ENCODE measurements around the gene ZFAND6.

ZFAND6 gene

DNA sequence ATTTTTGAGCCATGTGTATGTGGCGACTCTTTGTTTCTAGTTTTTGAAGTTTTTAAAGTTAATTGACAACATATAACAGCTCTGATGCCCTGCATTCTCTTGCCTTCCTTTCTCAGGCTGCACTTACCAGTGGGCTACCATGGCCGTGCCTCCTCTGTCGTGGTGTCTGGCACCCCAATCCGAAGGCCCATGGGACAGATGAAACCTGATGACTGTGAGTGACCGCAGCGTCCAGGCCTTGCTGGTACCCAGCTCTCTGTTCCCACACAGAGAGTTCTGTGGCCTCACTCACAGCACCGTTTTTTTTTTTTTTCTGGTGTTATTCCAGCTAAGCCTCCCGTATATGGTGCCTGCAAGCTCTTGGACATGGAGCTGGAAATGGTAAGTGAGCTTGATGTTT lies 108.5 kb downstream of the ZFAND6 start:
- in situ Hi-C loops (cut with MboI; ENCODE audit: low sequenced_read_pairs): no loop called here

DNA sequence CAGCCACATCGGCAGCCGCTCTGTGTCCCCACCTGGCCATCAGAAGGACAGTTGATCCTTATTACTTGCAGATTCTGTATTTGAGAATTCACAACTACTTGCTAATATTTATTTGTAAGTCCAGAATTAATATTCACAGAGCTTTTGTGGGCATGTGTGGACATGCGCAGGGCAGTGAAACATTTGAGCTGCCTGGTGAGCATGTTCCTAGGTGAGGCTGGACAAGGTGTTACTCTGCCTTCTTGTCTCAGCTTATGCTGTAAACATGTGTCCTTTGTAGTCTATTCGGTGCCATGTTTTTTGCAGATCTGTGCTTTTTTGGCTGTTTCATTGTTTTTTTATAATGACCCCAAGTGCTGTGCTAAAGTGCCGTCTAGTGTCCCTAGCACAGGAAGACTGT lies 108.9 kb downstream of the ZFAND6 start:
- in situ Hi-C loops (cut with MboI; ENCODE audit: low sequenced_read_pairs): no loop called here

DNA sequence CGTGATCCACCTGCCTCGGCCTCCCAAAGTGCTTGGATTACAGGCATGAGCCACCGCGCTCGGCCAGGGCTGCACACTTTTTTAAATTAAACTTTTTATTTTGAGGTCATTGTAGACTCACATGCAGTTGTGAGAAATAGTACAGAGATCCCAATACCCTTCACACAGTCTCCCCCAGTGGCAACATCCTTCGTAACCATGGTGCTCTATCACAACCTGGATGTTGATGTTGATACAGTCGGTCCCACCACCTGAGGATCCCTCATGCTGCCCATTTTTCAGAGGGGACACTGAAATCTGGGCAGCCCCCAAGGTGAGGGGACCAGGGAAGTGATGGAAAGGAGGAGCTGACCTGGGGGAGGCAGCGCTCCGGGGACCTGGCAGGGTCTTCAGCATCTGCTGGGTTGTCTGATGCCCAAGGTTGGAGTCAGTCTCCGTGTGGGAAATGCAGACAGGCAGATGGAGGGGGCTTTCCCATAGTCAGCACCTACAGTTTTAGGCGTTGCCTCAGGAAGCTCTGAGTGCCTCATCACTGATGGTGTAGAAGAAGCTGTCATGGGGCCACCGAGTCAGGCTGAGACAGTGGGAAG lies 110.4 kb downstream of the ZFAND6 start:
- in situ Hi-C loops (cut with MboI; ENCODE audit: low sequenced_read_pairs): no loop called here

DNA sequence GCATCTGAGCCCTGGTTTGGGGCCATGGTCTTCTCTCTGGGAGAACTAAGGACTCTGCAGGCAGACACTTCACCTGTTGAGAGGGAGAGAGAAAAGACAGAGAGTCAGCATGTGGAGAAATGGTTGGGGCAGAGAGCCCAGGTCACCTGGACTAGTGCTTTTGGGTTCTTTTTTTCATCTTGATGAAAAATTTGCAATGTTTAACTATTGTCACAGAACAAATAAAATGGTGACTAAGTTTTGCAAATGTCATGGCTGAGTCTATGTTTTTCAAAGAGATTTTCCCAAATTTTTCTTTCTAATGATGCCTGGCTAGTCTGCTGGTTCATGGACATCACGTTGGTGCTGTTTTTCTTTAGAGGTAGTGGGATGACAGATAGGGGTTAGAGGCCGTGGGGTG lies 111.1 kb downstream of the ZFAND6 start:
- in situ Hi-C loops (cut with MboI; ENCODE audit: low sequenced_read_pairs): no loop called here

DNA sequence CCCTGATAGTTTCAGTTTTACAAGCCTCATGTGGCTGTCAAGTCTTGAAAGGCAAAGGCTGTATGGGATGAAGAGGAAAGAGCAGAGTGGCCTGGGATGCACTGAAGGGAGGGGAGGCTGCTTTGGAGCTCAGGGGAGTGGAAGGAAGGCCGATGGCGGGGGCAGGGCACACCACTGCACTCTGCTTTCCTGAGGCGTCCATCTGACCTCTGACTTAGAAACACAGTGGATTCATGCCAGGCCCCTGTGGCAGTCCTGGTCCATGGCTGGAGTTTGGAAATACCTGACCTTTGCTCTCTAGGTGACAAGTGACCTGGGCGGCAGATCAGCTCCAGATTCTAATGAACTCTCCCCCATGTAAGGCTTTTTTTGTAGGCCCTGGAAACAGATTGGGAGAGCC lies 112.3 kb downstream of the ZFAND6 start:
- in situ Hi-C loops (cut with MboI; ENCODE audit: low sequenced_read_pairs): no loop called here

DNA sequence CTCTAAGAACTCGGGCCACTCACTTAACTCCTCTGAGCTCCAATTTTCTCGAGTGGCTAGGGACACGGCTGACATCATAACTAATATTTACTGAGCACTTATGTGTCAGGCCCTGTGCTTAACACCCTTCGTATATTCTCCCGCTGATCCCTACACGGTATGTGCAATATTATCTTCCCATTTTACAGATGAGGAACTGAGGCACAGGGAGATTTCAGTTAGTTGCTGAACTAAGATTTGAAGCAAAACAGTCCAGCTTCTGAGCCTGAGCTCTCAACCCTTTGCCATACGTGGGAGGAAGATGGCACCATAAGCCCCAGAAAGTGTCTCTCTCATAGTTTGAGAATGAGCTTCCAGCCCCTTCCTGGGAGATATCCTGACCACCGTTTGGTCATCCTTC lies 112.9 kb downstream of the ZFAND6 start:
- in situ Hi-C loops (cut with MboI; ENCODE audit: low sequenced_read_pairs): no loop called here

DNA sequence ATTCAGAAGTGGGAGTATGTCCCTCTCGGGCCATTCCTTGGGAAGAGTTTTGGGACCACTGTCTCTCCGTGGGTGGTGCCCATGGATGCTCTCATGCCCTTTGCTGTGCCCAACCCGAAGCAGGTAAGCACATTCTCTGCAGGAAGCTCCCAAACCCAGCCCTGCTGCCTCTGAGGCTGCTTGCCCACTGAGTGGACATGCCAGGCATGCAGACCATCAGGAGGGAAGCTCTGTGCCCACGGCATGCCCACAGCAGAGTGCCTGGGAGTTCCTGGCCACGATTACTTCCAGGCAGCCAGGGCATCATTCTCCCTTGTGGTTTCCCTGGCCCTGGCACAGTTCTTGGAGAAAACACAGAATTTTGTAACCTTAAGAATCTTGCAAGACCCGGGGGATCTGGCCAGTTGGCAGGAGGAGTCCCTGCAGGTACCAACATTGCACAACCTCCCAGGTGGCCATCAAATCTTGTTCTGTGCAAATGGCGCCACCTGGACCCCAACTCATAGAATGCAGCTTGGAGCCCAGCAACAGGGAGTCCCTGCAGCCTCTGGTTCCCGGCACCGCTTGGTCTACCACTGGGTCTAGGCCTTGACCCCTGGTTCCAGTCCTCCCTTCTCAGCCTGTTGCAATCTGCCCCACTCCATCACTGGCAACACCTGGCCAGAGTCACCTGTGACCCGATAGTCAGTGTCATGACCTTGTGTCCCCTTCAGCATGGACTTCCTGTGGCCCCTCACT lies 113.7 kb downstream of the ZFAND6 start:
- in situ Hi-C loops (cut with MboI; ENCODE audit: low sequenced_read_pairs): no loop called here

DNA sequence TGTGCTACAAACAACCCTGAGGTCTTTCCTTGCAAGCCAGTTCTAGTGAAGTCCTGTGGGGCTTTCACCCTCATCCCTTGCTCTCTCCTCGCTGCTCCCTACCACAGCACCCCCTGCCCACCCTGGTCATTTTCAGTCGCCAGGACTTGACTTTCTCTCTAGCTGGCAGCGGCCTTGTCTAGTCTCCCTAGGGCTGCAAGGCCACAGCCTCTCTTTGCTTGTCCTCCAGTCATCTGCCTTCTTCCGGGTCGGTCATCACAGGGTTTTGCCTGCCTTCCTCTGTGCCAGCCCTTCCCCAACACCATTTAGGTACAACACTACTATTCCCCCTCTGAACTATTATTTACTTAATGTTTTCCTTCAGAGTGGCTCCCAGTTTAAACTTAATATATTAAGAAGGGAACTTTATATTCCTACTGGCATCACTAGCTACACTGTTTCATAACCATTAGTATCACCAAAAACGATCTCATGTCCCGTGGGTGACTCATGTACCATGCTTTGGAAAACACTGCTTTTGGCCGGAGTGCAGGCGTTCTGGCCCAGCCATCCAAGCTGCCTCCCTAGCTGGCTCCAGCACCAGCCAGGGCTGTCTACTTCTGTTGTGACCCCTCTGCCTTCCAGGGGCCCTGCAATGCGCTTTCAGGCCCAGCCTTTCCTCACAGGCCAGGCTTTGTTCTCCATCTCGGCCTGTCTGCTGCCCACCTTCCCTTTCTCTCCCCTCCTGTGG lies 114.7 kb downstream of the ZFAND6 start:
- in situ Hi-C loops (cut with MboI; ENCODE audit: low sequenced_read_pairs): no loop called here

DNA sequence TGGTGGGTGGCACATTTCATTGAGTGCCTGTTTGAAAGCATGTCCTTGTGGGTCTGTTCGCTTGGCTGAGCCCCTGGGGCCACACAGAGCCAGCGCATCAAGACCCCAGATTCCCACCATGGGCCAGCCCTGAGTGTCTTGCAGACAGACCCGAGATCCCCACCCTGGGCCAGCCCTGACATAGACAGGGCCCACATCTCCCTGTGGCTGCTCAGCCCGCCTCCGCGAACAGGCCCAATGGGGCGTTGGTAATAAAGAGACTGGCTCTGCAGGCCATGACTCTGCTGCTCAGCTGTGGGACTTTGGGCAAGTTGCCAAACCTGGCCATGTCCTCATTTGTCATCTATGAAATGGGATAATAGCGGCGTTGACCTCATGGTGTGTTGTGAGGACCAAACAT lies 116.0 kb downstream of the ZFAND6 start:
- in situ Hi-C loops (cut with MboI; ENCODE audit: low sequenced_read_pairs): no loop called here

DNA sequence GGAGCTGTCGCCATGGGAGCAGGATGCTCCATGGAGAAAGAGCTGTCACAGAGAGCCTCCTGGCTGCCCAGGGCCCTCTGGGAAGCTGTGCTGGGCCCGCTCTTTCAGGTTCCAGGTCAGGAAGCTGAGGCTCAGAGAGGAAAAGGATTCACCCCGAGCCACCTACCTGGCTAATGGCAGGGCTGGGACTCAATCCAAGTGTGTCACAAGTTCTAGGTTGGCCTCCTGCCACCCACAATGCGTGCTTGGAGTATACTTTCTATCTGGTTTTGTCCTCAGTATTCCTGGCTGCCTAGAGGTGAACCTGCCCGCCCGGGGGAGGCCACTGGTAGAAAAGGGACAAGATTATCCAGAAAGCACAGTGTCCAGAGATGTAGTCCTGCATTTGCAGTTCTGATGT lies 117.0 kb downstream of the ZFAND6 start:
- in situ Hi-C loops (cut with MboI; ENCODE audit: low sequenced_read_pairs): no loop called here

DNA sequence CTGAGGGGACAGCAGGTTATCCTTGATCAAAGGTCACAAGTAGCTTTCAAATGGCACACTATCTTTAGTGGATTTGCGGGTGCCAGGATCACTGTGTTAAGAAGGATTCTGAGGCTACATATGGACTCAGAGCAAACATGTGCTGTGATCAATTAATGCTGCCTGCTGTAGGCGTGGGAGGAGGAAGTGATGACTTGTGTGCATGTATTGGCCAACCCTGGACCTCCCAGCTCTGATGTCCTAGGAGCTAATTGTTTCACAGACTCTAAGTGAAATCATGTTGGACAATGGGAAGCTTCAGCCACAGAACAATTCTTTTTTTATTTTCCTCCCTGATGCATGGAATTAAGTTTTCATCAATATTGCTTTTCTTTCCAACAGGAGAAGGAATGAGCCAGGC lies 117.7 kb downstream of the ZFAND6 start:
- in situ Hi-C loops (cut with MboI; ENCODE audit: low sequenced_read_pairs): no loop called here

DNA sequence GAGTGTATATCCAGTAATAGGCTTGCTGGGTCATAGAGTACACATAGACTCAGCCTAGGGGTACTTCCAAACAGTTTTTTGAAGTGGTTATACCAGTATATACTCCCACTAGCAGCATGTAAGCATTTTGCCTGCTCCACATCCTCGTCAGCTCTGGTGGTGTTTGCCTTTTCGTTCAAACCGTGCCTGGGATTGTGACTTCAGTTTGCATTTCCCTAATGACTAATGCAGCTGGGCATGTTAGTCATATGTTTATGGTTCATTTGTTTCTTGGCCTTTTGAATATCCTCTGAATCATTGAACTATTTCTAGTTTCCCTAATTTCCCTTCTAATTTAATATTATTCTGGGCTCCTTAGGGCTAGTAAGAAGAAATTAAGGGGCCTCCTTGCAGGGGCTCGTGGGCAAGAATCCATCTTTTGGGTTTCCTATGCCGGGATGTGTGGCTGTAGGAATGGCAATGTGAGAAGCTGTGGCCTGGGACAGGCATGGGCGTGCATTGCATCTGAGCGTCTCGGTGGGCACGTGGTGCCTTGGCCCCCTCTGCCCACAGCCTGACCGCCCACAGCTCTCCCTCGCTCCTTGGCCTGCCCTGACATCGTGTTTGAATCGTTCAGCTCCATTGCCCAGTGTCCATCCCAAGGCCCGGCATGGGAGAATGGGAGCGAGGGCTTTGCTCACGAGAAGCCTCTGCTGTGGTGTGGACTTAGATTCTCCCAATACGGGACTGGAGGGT lies 119.7 kb downstream of the ZFAND6 start:
- in situ Hi-C loops (cut with MboI; ENCODE audit: low sequenced_read_pairs): no loop called here

DNA sequence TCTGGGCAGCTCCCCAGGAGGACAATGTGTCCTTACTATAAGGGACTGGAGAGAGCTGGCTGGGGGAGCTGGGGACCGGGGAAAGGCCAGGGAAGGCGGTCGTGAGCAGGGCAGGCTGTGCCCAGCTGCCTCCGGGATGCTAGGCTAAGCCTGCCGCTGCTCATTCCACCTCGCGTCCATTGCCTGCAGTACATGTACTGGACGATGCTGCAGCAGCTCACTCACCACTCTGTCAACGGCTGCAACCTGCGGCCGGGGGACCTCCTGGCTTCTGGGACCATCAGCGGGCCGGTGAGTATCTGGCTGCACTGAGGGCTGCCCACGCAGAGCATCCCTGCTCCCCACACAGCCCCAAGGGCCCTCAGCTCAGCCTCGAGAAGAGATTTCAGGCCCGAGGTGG lies 120.5 kb downstream of the ZFAND6 start:
- in situ Hi-C loops (cut with MboI; ENCODE audit: low sequenced_read_pairs): no loop called here

DNA sequence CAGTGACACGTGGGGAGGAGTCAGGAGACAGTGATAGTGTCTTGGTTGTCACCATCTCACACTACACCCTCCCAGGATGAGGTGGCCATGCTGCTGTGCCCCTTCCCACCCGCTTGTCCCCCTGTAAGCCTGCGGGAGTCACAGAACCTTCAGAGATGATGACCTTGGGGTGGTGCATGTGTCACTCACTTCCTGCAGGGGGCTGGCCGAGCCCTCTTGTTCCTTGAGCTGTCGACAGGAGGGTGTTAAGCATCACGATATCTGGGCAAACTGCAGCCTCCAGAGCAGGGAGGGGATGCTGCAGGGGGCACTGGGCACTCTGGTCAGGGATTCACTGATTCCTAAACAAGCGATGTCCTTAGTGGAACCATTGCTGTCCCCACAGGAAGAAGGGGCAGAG lies 121.0 kb downstream of the ZFAND6 start:
- in situ Hi-C loops (cut with MboI; ENCODE audit: low sequenced_read_pairs): no loop called here

DNA sequence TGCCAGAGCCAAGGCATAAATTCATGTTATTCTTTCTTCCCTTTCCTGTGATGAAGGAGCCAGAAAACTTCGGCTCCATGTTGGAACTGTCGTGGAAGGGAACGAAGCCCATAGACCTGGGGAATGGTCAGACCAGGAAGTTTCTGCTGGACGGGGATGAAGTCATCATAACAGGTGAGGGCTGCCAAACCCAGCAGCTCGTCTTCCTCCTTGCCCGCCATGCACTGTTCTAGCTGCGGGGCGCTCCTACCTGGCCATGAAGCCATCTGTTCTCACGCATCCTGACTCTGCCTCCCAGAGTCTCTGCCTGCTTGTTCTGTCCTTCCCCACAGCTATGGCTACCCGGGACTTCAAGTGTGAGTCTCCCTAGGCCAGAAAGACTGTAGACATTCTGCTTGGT lies 121.5 kb downstream of the ZFAND6 start:
- in situ Hi-C loops (cut with MboI; ENCODE audit: low sequenced_read_pairs): no loop called here

DNA sequence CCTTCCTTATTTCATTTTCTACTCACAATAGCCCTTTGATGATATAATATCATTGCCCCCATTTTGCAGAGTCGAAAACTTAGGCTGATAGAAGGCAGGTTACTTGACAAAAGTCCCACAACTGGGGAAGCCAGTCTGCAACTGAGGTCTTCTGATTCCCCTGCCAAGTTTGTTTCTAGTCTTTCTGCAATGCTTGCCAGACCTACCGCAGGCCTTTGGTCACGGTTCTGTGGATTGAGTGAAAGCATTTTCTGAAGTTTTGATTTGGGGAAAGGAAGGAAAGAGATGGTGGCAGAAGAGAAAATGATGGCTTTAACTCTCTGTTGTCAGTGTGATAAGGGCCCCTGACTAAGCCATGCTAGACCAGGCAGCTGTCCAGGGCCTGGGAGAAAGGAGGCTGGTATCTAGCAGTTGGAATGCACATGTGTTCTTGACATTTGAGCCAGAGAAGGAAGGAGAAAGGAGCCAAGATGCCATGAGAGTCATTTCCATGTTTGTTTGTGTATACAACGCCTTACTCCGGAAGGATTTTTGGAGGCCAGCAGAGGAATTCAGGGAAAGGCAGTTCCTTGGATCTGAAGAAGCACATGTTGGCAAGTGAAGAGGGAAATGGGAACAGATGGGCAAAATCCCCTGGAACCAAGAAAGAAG lies 123.3 kb downstream of the ZFAND6 start:
- in situ Hi-C loops (cut with MboI; ENCODE audit: low sequenced_read_pairs): no loop called here

DNA sequence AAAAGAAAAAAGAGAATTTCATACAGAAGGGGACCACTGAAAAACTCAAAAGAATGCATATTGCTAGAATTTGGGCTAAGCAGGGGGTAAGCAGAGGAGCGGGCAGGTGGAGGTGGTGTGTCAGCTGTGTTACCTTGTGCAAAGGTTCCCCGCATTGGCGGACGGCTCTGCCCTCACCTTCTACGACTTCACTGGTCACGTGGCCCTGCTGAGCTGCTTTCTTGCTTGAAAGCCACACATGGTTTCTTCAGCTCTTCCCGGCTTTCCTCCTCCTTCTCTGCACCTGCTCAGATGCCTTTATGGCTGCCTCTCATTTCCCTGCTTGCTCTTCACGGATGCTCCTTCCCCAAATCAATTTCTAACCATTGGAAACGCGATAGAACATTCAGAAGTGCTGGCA lies 123.8 kb downstream of the ZFAND6 start:
- in situ Hi-C loops (cut with MboI; ENCODE audit: low sequenced_read_pairs): no loop called here

DNA sequence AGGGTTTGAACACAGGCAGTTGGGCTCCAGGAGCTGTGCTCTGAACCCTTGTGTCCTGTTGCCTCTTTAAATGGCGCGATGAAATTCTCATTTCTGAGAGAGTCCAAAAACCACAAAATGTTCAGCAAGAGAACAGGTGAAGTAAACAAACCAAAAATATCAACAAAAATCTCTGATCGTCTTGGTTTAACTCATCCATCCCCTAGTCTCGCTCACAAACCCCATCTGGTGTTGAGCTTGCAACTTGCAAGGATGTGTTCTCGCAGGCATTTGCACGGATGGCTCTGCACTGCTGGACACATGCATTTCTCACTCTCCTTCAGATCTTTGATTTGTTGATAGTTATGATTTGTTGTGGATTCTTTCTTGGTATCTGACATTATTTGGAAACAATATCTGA lies 124.4 kb downstream of the ZFAND6 start:
- in situ Hi-C loops (cut with MboI; ENCODE audit: low sequenced_read_pairs): no loop called here

DNA sequence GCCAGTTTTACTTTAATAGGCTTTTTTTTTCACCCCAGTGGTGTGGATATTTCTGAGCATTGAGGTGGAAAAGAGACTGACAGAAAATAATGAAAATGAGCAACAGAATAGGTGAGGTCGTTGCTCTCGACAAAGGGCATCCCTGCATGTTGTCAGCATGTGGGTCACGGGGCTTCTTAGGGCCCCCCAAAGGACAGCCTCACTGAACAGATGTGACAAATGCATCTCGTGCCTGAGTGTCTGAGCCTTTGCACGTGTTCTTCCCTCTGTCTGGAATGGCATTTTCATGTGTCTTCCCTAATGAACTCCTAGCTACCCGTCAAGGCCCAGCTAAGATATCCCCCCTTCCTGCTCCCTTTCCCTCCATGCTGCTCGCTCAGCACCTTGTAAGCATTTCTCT lies 125.1 kb downstream of the ZFAND6 start:
- in situ Hi-C loops (cut with MboI; ENCODE audit: low sequenced_read_pairs): no loop called here

DNA sequence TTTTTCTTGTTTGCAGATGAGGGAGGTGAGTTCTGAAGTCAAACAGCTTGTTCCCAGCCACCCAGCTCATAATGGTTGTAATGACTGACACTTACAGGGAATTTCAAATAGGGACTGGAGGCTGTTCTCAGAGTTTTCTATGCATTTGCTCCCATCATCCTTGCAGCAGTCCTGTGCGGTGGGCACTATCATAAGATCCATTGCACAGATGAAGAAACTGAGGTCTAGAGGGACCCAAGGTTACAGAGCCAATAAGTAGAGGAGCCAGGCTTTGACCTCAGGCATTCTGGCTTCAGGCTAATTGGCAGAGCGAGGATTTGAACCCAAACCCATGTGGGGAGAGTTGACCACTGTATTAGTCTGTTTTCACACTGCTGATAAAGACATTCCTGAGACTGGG lies 125.7 kb downstream of the ZFAND6 start:
- in situ Hi-C loops (cut with MboI; ENCODE audit: low sequenced_read_pairs): no loop called here

DNA sequence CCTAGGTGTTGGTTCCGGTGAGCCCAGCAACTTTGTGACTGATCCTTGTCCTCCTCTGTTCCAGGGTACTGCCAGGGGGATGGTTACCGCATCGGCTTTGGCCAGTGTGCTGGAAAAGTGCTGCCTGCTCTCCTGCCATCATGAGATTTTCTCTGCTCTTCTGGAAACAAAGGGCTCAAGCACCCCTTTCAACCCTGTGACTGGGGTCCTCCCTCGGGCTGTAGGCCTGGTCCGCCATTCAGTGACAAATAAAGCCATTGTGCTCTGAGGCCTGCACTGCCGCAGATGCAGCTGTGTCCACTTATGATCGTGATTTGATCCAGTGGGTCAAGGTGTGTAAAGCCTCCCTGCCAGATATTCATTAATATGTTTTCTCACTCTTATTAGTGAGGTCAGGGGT lies 126.6 kb downstream of the ZFAND6 start:
- in situ Hi-C loops (cut with MboI; ENCODE audit: low sequenced_read_pairs): no loop called here

Data from hTERT RPE-1 (cell line).